IPS-15b (cell line): ENCODE measurements around the gene CTIF.
A peak's percentile ranks its signal among the peaks of the same experiment; 100 is the strongest.

Experiments used
- H3K27me3 ChIP-seq: one replicate; pipeline ENCODE4 v1.6.1; 2013; ENCODE audit warnings: low read length; ENCODE audit not compliant: control insufficient read depth, insufficient read depth
- H3K36me3 ChIP-seq: one replicate; pipeline ENCODE4 v1.6.1; 2013; ENCODE audit warnings: low read length; ENCODE audit not compliant: control insufficient read depth, insufficient read depth
- H3K4me1 ChIP-seq: one replicate; pipeline ENCODE4 v1.6.1; 2013; ENCODE audit warnings: mild to moderate bottlenecking, low read length; ENCODE audit not compliant: control insufficient read depth, insufficient read depth
- H3K4me3 ChIP-seq: one replicate; pipeline ENCODE4 v1.5.1; 2013; ENCODE audit warnings: low read depth, low read length
- H3K9ac ChIP-seq: one replicate; pipeline ENCODE4 v1.6.1; 2013; ENCODE audit warnings: low read depth, mild to moderate bottlenecking, low read length
- H3K9me3 ChIP-seq: one replicate; pipeline ENCODE4 v1.6.1; 2013; ENCODE audit warnings: mild to moderate bottlenecking, low read length; ENCODE audit not compliant: control insufficient read depth, insufficient read depth

The CTIF gene

DNA sequence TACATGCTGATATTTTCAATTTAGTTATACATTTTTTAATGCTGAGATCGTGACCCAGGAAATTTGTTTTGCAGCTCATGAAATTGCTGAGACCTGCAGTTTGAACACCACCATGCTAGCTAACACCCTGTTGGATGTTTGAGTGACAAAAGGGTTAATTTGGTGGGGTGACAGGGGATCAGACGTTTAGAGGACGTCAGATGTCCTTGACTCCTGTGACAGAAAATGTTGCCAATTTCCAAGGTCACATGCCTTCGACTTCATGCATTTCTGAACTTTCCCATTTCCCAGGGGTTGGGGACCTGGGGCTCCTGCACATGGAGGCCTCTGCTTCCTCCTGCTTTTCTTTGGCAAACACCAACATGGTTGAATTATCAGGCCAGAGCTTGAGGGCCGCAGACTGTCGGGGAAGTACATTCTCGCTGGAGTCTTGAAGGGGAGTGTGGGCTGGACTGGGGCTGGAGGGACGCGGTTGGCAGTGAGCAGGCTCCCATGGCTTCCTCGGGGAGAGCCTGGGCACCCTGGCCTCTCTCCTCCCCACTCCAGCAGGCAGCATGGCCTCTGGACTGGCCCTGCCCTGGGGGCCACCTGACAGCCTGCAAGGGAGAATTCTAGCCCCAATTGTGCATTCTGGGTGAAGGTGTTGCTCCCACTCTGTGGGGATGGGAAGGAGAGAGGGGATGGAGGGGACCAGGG is 73.1 kb downstream of the CTIF start:
- H3K9me3 ChIP-seq: no peaks in the 10 kb centered on the region
- H3K27me3 ChIP-seq: no peaks in the 10 kb centered on the region
- H3K36me3 ChIP-seq: no peaks in the 10 kb centered on the region
- H3K4me1 ChIP-seq: peaks cover 3% of the 10 kb centered on the region
- no peak overlapping the region for H3K9ac ChIP-seq
- H3K4me3 ChIP-seq: no peak overlapping the region

DNA sequence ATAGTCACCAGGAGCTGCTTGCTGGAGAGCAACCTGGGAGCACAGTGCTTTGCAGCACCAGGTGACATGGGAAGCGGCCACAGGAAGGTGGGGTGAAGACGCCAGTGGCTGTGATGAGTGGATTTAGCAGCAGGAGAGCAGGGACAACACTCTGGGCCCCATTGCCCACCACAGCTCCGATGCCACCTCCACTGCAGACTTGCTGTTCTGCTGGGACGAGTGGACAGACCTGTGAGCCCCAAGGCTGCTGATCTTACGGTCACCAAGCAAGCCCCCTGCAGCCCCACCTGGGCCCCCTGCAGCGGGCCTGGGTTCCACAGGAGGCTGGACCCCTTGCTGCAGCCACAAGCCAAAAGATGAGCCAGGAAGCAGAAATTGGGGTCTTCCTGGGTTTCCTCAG is 73.7 kb downstream of the CTIF start:
- peaks cover 3% of the 10 kb centered on the region for H3K4me1 ChIP-seq
- no peaks in the 10 kb centered on the region for H3K27me3 ChIP-seq
- H3K9ac ChIP-seq: no peak overlapping the region
- no peaks in the 10 kb centered on the region for H3K9me3 ChIP-seq
- H3K36me3 ChIP-seq: no peaks in the 10 kb centered on the region
- H3K4me3 ChIP-seq: no peak overlapping the region

DNA sequence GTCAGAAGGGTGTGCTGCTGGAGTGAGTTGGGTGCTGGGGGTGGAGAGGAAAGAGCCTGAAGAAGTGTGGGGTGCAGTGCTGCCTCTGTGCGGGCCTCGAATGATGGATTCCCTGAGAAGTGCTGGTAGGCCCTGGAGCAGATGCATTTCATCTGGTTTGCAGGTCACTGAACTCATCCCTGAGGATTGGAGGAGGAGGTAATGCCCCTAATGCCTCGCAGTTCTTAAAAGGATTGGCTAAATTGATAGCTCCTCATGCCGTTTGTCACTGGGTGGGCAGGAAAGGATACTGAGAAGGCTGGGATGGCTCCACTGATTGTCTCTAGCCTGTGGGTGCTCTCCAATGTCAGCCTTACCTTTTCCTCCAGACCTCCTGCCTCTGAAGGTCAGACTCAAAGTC is 74.1 kb downstream of the CTIF start:
- no peak overlapping the region for H3K4me3 ChIP-seq
- H3K4me1 ChIP-seq: peaks cover 3% of the 10 kb centered on the region
- peak overlapping the region; percentile 24 for H3K9ac ChIP-seq

DNA sequence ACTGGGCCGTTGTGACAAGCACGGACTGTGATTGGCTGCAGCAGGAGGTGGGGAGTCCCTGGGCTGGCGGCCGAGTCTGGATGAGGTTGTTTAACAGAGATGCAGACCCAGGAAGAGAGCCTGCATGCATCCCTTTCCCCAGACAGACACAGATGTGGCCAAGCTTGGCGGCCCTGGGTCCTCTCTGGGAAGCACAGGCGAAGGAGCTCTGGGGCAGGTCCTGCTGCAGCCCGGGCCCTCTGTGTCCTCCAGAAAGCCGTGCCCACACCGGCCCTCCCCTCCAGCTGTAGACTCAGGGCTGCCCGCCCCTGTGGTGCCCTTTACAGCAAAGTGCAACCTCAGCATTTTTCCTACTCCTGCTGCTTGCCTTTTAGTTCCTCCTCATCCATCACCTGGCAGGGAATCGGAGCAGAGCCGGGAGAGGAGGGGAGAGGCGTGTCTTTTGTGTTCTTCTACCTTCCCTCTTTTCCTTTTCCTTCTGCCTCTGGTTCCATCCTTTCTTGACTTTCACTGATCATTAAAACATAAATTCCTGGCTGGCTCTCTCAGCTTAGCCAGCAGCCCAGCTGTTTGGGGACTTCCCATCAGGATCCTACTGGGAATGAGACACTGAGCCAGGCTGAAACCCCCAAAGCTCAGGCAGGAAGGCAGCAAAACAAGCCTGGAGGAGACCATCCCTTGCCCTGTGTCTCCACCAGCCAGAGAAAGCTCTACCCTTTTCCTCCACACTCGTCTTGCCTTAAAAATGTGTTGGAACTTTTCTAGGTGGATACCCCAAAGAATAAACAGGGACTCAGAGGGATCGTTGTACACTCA is 75.0 kb downstream of the CTIF start:
- Histone ChIP-seq H3K27me3 (no peaks in the 10 kb centered on the region), H3K9me3 (no peaks in the 10 kb centered on the region), H3K4me1 (peaks cover 3% of the 10 kb centered on the region), H3K9ac (no peak overlapping the region), H3K36me3 (no peaks in the 10 kb centered on the region), H3K4me3 (no peak overlapping the region)

More for the DNA sequence above, 74.1 kb downstream of the CTIF start:
- Histone ChIP-seq H3K9me3 (no peaks in the 10 kb centered on the region), H3K27me3 (no peaks in the 10 kb centered on the region), H3K36me3 (no peaks in the 10 kb centered on the region)

DNA sequence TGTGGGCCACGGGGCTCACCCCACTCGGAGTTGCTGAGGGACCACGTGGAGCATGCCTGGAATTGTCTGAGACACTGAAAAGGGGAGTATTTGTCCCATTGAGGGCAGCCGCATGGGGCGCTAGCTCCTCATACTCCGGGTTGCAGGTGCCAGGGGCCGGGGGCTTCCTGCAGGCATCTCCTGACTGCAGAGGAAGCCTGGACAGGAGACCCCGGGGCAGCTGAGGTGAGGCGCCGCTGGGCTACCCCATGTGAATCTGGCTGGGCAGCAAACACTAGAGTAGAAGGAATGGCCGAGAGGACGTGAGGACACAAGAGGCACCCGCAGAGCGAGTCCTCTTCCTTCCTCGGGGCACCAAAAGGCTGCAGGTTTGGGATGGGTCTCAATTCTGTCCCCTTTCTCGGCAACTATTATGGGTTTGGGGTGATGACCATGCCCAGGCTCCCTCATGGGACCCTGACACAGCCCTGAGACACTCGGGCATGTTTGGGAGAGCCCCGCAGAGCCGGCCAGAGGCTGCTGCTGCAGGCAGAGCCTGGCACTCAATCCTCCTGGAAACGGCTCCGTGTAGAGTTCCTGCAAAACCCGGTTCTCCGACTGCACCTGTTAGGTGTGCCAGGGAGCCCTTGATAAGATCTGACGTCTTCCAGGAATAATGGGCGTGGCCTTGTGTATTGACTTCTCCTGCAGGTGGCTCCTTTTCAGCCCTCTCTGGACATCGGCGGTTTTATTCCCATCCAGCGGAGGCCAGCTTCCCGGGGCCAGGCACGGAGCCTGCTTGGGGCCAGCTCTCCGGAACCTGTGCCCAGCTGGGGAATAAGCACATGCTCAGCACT is 77.0 kb downstream of the CTIF start:
- Histone ChIP-seq H3K9me3 (no peaks in the 10 kb centered on the region), H3K9ac (no peak overlapping the region), H3K27me3 (no peaks in the 10 kb centered on the region), H3K4me3 (no peak overlapping the region), H3K36me3 (no peaks in the 10 kb centered on the region), H3K4me1 (peaks cover 3% of the 10 kb centered on the region)

DNA sequence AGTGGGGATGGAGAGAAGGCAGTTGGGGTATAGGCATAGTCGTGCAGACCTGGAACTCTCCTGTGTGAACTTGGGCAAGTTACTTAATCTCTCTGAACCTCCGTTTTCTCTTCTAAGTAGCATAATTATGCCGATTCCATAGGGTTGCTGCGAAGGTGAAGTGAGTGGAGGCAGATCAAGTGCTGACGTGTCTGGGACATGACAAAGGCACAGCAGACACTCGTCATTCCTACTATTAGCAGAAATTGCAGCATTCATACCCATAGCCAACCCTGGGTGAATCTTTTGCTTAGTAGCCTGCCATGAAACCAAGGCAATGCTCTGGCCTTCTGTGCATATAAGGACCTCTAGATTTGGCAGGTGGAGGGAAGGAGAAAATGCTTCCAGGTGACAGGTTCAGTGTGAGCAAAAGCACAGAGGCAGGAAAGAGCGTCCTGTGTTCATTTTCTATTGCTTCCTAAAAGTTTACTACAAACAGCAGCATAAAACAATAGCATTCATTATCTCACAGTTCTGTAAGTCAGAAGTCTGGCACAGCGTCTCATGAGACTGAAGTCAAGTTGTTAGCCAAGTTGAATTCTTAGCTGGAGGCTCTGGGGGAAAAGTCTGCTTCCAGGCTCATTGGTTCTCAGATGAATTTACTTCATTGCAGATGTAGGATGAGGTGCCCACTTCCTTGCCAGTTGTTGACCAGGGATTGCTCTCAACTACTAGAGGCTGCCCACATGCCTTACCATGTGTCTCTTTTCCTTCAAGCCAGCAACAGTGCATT is 77.8 kb downstream of the CTIF start:
- Histone ChIP-seq H3K4me3 (no peak overlapping the region), H3K36me3 (no peaks in the 10 kb centered on the region), H3K4me1 (peaks cover 3% of the 10 kb centered on the region), H3K27me3 (no peaks in the 10 kb centered on the region), H3K9me3 (no peaks in the 10 kb centered on the region), H3K9ac (no peak overlapping the region)

DNA sequence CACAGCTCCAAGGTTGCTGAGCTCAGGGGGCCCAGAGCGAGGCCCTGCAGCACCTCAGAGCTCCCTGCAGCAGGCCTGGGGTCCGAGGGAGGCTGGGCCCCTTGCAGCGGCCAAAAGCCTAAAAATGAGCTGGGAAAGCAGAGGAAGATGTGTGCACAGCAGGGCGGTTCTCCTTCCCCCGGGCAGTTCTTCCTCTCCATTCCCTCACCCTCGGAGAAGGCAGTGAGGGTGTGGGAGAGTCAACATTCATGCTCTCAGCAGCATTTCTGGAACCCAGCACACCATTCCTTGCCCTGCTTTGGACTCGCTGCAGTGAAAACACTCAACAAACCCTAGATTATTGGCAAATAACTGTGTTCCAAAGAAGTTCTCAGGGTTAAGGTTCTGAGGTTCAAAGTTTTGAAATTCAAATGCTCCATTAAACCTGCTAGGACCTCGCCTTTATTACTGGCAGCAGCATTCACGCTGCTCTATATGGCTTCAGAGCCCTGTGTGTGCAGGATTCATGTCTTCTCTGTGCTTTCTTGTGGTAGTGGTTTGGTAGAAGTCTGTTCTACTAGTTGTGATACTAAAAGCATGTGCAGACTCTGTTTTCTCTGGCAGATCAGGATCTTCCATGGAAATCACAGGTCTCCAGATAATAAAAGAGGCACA is 79.1 kb downstream of the CTIF start:
- H3K36me3 ChIP-seq: no peaks in the 10 kb centered on the region
- no peak overlapping the region for H3K9ac ChIP-seq
- peaks cover 3% of the 10 kb centered on the region for H3K4me1 ChIP-seq
- no peaks in the 10 kb centered on the region for H3K9me3 ChIP-seq
- no peaks in the 10 kb centered on the region for H3K27me3 ChIP-seq
- no peak overlapping the region for H3K4me3 ChIP-seq

DNA sequence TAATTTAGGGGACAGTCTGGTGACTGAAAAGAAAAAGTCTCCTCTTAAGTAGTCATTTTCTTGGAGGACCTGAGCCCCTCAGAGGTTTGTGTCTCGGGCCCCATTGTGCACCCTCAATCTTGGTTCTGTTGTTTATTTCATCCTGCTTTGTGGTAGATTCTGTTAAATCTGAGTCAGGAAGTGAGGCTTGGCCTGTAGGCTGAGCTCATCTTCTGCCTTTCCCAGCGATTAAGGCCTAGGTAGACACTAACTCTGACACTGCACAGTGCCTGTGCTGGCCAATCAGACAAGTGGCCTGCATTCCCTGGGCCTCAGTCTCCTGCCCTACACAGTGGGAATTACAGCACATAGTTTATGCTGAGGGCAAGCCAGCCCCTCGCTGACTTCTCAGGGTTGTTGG is 80.2 kb downstream of the CTIF start:
- no peaks in the 10 kb centered on the region for H3K4me1 ChIP-seq
- no peaks in the 10 kb centered on the region for H3K27me3 ChIP-seq
- H3K4me3 ChIP-seq: no peak overlapping the region
- H3K9ac ChIP-seq: no peak overlapping the region
- no peaks in the 10 kb centered on the region for H3K36me3 ChIP-seq
- H3K9me3 ChIP-seq: no peaks in the 10 kb centered on the region

DNA sequence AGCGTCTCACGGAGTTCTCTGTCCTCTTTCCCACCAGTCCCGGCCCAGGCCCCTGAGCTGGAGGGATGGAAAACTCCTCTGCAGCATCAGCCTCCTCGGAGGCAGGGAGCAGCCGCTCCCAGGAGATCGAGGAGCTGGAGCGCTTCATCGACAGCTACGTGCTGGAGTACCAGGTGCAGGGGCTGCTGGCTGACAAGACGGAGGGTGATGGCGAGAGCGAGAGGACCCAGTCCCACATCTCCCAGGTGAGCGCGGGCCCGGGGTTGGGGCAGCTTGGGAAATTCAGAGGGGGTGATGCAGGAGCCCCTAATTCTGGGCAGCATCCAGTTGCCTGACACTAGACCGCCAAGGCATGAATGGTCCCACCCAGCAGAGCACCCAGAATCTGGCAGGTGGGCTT is 80.7 kb downstream of the CTIF start:
- H3K4me3 ChIP-seq: no peak overlapping the region
- no peaks in the 10 kb centered on the region for H3K27me3 ChIP-seq
- no peak overlapping the region for H3K9ac ChIP-seq
- no peaks in the 10 kb centered on the region for H3K36me3 ChIP-seq
- H3K4me1 ChIP-seq: no peaks in the 10 kb centered on the region
- no peaks in the 10 kb centered on the region for H3K9me3 ChIP-seq

DNA sequence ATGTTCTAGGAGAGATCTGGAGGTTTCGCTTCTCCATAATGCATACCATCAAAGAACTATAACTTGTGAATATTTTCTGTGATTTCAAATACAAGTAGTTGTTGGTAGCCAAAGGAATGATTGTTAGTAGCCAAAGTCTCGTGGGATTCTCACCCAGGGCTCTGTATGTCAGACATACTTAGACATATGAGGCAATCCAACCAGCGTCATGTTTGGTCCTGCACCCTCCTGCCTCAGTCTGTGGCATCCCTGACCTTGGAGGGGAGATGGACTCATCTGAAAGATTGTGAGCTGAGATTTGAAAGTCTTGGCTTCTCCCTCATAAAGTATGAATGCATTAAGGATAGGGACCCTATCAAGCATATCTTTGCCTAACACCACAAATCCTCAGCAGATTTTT is 81.2 kb downstream of the CTIF start:
- Histone ChIP-seq H3K9me3 (no peaks in the 10 kb centered on the region), H3K27me3 (no peaks in the 10 kb centered on the region), H3K9ac (no peak overlapping the region), H3K4me3 (no peak overlapping the region), H3K36me3 (no peaks in the 10 kb centered on the region), H3K4me1 (no peaks in the 10 kb centered on the region)

DNA sequence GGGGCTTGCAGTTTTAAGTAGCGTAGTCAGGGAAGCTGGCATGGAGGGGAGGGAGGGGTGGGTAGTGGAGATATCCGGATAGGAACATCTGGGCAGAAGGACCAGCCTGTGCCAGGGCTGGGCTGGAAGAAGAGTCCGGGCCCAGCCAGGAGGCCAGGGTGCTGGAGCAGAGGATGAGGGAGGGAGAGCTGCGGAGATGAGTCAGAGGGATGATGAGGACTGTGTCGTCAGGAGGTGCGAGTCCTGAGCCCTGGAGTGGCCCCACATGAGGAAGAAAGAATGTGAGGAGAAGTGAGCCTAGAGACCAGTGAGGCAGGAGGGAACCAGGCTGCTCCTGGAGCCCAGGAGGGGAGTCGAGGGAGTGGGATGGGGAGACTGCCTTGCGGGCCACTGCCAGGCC is 82.4 kb downstream of the CTIF start:
- Histone ChIP-seq H3K36me3 (no peaks in the 10 kb centered on the region), H3K9me3 (no peaks in the 10 kb centered on the region), H3K4me1 (no peaks in the 10 kb centered on the region), H3K9ac (no peak overlapping the region), H3K4me3 (no peak overlapping the region), H3K27me3 (no peaks in the 10 kb centered on the region)
